Endometrium (tissue), 2 donors: Measurements from ENCODE around the gene SLC23A2.
A peak's percentile ranks its signal among the peaks of the same experiment; 100 is the strongest.
"Not testable (repeated sequence)": the region's sequence is repeated elsewhere in the genome, so short reads cannot be mapped to it uniquely, and the experiment has no call there.

Source experiments
- FAIRE-seq: peaks from 2 replicates; lab custom pipeline; 2012; peaks lifted over from hg19 to GRCh38; lab: Jason Lieb, UNC
- donor health status: control.
- donor health status: control.

SLC23A2 gene

DNA sequence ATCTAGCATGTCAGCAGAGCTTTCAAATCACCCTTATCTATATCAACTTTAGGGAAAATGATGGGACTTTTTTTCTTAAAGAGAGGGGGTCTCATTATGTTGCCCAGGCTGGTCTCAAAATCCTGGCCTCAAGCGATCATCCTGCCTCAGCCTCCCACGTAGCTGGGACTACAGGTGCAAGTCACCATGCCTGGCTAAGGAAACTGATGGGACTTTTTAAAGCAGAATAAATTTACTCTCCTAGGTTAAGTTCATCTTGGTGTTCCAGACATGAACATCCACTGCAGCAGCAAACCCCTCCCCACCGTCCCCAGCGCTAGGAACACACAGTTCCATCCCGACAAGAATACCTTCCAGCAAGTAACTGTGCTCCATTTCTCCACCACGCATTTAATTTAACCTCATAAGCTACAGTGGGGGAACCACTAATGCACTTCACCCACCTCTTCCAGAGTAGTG is 64.9 kb downstream of the SLC23A2 start:
- FAIRE-seq, result no peak

DNA sequence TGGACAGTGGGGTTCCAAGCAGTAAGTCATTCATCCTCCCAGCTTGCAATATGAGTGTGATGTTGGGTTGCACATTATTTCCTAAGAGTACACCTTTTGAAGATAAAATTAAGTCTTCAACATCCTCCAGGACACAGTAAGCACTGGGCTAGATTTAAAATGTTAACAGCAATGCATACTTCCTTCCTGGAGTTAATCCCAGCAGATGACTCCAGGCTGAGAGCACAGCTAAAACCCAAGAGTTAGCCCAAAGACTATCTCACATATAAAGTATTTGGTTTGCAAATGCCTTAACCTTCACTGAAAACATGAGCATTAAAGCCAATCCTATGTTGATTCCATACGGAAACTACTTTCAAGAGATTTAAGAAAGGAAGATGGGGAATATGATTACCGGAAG is 69.2 kb downstream of the SLC23A2 start:
- no peak for FAIRE-seq

DNA sequence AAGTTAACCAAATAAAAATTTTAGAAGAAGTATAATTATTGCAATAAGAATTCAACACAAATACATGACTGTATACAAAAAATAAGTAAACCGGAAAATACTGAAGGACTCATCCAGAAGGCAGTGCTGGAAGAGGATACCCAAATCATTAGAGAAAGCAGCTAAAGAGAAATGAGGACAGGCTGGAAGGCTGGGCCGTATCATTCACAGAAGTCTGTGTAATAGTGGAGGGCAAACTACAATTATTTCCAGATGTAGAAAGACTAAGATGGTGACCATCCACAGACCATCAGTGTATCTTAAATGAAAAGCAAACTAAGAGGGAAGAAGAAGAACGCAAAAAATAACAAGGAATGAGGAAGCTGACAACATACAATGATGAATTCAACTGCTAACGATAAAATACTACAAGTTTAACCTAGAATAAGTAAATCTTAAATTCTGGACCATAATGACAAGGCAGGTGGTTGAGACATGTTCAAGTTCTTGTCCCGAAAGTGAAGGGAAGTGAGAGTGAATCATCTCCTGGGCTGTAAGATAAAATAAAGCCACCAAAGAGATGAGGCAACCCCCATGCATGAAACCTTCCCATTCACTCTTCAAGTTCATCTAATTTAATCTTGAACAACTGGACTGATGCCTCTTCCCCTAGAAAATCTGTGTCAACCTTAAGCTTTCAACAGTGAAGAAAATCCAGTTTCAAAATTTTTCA is 71.5 kb downstream of the SLC23A2 start:
- FAIRE-seq, result peak; percentile 59

DNA sequence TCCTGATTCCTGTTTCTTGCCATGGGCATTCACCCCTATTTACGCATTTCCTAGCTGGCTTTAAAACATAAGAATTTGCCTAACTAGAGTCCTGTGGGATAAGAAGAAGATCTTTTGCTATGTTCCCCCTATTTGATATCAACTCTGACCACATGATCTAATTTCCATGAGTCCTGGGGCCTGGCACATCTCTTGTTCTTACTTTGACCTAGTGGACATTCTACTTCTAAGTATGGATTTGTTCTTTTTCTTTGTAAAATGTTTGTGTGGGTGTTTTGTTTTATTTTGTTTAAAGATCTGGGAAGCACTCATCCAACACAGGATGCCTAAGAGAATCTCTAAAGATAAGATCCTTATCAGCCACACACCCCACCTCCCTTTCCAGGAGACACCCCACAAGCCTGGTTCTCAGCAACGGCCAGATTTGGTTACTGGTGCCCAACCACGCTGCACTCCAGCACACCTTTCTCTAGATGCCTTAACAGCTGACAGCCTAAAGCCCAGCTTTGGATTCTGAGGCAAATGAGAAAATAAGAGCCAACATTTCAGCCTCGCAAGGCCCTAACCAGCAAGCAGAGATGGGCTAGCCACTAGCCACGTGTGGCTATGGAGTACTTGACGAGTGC is 74.7 kb downstream of the SLC23A2 start:
- no peak for FAIRE-seq

DNA sequence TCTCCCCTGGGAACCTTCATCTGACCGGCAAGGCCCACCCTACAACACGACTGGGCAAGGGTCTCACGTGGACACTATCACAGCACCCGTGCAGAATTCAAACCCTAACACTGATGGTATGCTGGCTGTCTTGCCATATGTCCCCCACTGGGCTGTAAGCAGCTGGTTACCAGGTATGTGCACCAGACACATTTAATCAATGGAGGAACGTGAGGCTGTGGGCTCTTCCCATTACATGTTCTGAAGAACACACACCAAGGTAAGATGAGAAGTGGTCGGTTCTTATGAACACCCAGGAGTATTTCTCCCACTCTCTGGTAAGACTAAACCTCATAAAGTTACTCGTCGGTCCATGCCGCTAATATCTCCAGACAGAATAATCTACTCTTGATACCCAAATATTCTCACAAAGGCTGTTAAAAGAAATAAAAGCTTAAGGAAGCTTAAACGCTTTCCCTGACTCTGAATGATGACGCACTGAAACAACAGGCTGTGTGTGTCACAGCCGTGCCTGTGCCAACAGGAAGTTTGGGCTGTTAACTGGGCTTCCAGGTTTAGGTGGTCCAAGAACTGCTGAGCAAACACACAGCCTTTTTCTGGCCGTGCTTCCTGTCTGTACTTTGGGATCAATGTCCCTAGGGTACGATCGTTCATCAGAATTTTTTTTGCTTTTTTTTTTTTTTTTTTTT is 75.3 kb downstream of the SLC23A2 start:
- FAIRE-seq, result no peak

DNA sequence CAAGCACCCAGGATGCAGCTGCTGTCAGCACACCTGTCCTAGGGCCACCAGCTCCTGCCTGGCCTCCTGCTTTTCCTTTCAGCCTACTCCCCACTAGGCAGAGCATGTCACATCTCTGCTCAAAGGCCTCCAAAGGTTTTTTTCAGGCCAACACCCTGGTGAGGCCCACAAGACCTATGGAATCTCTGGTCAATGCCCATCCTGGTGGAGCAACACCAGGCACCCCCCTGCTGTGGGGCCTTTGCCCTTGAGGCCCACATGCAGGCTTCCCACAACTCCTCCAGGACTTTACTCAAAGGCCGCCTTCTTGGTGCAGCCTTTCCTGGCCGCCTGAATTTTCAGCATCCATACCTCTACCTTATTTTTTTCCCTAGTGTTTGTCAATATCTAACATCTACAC is 76.9 kb downstream of the SLC23A2 start:
- no peak for FAIRE-seq

DNA sequence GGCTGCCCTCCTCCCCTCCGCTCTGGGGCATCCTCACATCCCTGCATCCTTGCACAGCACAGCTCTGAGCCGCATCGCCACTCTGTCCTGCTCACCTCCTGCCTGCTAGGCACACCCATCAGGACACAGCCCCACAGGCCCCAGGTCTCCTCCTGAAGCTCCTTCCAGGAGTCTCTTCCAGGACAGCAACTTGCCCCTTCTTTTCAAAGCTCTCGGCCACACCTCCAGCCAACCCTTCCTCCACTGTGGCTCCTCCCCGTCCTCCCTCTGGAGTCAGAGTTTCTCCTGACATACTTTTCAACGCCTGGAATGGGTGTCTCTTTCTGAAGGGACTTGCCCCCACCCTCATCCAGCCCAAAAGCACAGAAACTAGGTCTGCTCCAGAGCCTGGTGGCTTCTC is 77.3 kb downstream of the SLC23A2 start:
- FAIRE-seq, result no peak

DNA sequence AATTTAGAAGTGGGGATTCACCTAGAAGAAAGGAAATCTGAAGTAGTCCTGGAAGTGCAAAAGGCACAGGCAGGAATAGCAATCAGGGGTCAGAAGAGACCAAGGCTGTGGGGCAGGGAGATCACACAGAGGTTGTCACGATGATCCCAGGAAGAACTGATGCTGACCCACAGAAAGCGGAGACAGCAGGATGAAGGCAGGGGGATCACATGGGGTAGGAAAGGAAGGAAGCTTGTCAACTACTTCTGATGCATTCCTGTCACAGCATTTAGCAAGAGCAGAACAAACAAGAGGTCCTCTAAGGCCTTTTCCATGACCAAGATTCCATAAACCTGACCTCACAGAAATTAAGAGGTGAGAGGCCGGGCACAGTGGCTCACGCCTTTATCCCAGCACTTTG is 79.1 kb downstream of the SLC23A2 start:
- no peak for FAIRE-seq

DNA sequence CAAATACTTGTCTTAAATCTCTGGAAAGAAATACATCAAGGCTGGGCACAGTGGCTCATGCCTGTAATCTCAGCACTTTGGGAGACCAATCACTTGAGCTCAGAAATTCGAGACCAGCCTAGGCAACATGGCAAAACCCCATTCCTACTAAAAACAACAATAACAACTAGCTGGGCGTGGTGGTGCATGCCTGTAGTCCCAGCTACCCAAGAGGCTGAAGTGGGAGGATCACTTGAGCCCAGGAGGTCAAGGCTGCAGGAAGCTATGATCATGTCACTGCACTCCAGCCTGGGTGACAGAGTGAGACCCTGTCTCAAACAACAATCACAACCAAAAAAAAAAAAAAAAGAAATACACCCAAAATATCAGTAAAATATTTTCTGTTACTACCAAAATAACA is 80.0 kb downstream of the SLC23A2 start:
- FAIRE-seq, result not testable (repeated sequence)

DNA sequence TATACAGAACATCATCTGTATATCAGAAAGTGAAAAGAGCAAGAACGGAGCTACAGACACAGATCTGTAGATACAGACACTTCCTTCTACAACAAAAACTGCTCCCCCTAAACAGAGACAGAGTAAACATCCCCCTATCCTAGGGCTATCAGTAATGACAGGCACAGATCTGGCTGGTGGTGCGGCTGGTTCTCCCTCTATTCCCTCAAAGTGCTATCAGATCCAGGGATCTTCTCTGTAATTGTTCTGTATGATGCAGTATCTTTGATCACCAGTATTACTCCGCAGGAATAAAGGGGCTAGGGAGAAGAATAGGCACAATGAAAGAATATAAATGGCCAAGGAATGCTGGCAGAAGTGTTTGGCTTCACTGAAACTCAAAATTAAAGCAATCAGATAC is 80.7 kb downstream of the SLC23A2 start:
- no peak for FAIRE-seq

DNA sequence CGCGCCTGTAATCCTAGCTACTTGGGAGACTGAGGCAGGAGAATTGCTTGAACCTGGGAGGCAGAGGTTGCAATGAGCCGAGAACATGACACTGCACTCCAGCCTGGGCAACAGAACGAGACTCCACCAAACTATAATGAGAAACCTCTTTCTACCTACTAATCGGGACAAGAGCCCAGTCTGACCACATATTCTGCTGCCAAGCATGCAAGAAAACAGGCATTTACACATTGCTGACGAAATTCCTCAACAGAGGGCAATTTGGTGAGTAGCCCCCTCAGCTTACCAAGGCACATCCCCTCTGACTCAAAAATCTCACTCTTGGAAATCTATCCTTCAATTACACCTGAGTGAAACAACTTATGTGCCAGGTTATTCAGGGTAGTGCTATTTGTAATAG is 81.2 kb downstream of the SLC23A2 start:
- no peak for FAIRE-seq

DNA sequence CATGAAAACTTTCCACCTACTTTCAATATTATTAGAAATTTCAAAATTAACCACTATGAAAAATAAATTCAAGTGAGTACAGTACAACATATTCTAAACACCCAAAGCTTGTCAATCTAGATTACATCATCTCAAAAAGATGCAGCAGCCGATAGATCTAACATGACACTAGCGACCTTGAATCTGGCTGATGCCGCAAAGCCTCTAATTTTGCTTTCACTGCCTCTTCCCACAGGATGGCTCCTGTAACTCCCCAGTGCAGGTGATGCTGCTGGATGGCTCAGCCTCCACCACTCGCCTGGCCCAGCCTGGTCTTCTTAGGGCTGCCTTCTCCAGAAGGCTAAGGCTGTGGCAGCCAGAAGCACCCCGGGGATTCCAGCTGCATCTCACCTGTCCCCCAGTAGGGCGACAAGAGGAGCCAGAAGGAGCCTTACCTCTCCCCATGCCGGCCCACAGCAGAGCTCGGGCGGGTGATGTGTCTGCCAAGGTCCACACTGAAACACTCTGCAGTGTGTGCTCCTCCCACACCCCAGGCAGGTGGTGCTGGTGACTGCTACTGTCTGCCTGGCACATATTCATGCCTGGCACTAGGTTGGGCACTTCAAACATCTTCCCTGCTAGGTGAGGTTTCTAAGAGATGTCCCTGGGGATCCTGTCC is 82.1 kb downstream of the SLC23A2 start:
- no peak for FAIRE-seq

DNA sequence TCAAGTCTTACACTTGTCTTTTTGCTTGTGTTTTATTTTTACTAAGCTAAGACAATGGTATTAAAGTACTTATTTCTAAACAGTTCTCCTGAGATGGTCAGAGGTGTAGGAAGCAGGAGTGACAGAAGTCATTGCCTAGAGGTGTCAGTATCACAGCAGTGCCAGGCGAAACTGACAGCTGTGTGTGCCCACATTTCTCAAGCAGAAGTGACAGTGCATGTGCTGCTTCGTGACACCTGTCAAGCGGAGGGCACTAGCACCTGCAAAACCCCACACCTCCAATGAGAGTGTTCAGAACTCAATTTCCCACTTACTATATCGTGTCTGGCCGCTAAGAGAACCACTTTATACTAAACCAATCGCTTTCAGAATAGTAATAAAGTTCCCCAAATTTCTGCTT is 82.8 kb downstream of the SLC23A2 start:
- FAIRE-seq, result no peak

DNA sequence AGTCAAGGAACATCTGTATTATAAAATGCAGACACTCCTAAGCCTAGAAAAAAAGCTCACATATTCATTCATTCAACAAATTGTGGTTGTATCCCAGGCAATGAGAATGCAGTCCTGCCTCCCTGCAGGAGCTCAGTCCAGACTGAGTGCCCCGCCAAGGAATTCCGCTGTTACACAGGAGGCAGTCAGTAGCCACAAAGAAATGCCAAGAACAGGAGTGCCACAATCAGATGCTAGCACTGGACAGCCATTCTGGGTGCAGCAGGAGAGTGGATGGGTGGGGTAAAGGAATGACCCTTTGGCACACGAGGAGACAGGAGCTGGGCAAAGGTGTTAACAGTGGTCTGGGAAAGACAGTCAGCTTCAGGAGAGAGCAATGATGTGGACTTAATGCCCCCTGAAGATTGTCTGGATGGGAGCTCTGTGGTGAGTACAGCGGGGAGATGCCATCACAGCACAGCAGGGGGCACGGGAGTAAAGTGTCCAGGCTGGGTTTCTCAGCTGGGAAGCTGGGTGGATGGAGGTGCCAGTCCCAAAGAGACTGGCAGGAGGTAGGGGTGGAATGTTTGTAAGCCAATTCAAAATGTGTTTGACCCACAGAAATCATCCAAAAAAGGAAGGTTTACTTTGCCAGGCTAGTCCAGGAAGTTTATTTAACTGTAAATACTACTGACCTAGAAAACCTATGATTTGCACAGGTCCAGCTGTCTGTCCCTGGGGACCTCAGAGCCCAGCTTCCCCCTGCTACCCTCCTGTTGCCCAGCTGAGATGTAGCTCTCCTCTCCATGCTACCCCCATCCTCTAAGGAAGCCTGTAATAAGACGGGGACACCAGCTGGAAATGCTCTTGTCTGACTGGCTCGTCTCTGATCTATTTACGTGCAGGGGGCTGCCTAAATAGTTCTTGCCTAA is 84.1 kb downstream of the SLC23A2 start:
- no peak for FAIRE-seq

DNA sequence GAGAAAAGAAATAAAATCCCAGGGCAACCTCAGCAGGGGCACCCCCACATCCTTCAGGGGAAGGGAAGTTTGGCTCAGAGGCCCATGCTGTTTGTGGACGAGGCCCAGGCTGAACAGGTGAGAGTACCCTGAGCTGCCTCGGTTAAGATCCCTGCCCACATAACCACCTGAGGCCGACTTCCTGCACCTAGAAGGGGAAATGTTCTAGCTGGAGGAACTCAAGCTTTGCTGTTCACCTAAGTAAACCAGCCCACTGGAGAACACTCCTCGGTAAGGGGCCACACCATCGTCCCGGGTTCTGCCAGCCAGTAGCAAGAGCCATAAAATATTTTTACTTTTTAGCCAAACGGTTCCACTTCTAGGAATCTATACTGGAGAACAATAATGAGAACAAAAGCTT is 88.2 kb downstream of the SLC23A2 start:
- FAIRE-seq, result no peak

DNA sequence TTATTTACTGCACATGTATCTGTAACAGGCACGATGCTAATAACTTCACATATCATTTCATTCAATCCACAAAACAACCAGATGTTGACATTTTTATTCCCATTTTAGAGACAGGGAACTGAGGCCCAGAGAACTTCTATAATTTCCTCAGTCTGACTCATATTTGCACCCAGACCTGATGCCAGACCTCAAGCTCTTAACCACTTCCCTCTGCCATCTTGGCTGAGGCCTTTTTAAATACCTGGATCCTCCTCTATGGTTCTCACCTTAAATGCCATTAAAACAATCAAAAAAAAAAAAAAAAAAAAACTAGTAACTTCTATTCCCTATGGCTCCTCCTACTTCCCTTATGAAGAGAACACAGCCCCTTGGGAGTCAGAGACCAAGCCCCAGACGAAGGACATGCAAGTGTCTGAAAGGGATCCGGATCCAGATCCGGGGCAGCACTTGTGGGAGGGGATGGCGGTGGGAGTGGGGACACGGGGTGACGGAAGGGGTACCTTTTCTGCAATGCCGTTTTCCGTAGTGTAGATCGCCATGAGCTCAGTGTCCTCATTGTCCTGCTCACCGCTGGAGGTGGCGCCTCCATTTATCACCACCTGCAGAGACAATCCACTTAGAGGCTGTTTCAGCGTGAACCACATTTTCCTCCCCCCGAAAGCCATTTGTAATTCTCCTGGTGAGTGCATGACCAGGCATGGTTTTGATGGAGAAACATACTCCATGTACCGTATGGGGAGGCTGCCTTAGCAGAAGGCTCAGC is 88.7 kb downstream of the SLC23A2 start:
- FAIRE-seq, result no peak

DNA sequence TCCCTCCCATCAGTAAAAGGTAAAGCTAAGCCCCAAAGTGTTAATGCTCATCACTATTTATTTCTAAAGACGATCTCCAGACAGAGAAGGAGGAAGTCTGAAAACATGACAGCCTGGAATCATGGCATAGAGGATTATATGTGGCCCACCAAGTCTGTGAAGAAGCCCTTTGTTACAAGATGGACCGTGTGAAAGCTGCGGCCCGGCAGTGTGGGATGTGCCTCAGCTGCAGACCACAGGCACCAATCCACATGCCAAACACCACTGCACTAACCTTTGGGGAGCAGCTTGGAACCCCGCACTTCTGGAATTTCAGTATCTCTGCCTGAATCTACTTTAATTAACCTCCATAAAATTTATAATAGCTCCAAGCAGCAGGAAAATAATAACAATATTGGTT is 90.4 kb downstream of the SLC23A2 start:
- no peak for FAIRE-seq

DNA sequence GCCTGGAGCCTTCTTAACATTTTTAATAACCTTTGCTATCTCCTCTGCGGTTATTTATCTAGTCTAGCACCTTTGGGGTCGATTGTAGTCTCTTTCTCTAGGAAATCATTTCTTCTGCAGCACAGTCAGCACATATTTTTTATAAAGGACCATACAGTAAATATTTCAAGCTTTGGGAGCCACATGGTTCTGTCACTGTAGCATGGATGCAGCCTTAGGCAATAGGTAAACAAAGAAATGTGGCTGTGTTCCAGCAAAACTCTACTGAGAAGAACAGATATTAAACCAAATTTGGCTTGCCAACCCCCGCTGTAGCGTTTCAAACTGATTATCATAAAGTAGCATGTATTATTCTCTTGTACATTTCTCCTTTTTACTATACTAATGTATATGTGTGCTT is 95.7 kb downstream of the SLC23A2 start:
- FAIRE-seq, result no peak

DNA sequence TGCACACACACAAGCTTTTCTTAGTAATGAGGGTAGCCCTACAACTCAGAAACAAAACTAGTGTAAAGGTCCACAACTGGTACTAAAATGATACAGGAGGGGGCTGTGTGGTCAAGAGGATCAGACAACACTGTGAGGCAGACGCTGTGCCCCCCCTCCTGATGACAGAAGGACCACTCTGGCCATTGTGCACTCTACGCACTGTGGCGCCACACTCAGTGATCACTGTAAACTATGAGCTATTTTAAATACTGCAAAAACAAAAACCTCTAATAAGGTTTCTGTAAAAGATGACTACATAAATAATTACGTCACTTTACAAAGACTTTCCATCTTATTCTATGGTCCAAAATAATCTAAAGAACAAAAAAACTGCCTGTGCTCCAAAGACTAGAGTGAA is 96.1 kb downstream of the SLC23A2 start:
- FAIRE-seq, result no peak

DNA sequence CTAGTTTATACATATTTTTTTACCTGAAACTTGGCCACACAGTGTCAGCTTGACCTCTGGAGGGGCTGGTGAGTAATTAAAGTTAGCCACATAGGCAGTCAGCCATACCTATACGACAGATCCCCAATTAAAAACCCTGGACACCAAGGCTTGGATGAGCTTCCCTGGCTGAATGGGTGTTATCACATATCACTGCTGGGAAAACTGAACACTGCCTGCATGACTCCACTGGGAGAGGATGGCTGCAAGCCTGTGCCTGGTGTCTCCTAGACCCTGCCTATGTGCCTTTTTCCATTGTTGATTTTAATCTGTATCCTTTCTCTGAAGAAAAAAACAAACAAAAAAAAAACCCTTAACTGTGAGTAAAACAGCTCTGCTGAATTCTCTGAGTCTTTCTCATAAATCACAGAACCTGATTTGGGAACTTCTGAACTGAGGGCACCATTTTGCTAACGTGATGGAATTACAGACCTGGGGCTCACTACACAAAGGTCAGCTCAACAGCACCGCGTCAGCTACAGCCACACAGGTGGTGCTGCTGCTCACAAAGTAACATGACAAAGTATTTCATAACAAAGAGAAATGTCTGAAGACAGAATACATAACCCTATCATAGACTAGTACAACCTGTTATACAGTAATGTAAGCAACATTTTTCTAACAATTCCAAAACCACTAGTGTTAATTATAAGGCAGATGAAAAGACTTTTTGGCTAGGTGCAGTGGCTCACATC is 97.0 kb downstream of the SLC23A2 start:
- FAIRE-seq, result no peak
